Omental fat pad (tissue), 4 donors: Measurements from ENCODE around the gene EXOC6B. TPM values are rescaled to one million over a fixed set of nuclear protein-coding genes. Genes with fewer than 3 reads are reported as not detected.

Experiments
- ATAC-seq: fragments of 150-250 bp; one replicate; pipeline ENCODE4 v1.9.1; 2016; ENCODE audit warnings: mild to moderate bottlenecking, moderate library complexity; ENCODE audit not compliant: low FRiP score
- DNase-seq: peaks from one replicate; pipeline ENCODE4 v3.0.0-alpha.2; 2019; ENCODE audit warnings: low spot score
- total RNA-seq, 4 donors: library from RNA; depleted of rRNA; stranded (reverse); fragments of >200 nt; gene quantifications; one replicate each; pipeline ENCODE4 v1.1.0, GENCODE V29; 2016
- TF ChIP-seq, protein P1 (sequence below), 3 donors: fragments of 450-650 bp; IDR thresholded peaks; one replicate each; pipeline ENCODE4 v1.5.1; 2016 to 2017; ENCODE audit warnings: antibody characterized with exemption in 3 of 3, mild to moderate bottlenecking in 3 of 3, moderate library complexity in 2 of 3

The EXOC6B gene
- total RNA-seq, 4 donors from 2014 or later = 25.6 to 38.3 (median 30.1) TPM

DNA sequence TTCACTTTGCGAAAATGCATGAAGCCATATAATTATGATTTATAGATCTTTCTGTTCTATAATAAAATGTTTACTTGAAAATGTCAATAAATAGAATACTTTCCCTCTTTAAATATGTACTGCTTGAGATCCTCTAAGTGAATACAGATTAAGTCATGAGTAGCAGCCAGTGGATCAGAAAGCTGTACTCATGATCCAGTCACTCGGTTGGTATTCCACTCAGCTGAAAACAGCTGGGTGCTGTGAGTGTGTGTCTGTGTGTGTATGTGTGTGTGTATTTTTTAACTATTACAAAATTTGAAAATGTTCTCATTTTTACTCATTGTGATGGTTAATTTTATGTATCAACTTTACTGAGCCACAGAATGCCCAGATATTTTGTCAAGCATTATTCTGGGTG is 536.5 kb downstream of the EXOC6B start:
- ATAC-seq (no peak), DNase-seq (no peak)
- TF ChIP-seq, protein P1, sequence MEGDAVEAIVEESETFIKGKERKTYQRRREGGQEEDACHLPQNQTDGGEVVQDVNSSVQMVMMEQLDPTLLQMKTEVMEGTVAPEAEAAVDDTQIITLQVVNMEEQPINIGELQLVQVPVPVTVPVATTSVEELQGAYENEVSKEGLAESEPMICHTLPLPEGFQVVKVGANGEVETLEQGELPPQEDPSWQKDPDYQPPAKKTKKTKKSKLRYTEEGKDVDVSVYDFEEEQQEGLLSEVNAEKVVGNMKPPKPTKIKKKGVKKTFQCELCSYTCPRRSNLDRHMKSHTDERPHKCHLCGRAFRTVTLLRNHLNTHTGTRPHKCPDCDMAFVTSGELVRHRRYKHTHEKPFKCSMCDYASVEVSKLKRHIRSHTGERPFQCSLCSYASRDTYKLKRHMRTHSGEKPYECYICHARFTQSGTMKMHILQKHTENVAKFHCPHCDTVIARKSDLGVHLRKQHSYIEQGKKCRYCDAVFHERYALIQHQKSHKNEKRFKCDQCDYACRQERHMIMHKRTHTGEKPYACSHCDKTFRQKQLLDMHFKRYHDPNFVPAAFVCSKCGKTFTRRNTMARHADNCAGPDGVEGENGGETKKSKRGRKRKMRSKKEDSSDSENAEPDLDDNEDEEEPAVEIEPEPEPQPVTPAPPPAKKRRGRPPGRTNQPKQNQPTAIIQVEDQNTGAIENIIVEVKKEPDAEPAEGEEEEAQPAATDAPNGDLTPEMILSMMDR (IDR thresholded peaks at IDR 0.05) = no peak

DNA sequence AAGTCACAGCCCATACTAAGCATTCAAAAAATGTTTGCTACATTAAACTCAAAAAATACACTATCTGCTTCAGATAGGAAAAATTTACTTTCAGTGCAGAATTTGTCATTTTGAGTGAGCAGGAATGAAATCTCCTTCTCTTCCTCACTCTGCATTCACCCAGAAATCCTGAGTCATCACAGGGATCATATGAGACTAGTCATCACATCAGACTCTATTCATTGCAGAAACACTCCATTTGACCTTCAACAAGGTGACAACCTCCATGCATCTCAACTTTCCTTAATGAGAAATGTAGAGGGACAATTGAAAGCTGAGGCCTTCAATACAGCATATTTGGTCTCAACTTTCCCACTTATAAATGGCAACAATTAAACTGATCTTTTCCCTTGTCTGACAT is 547.8 kb downstream of the EXOC6B start:
- DNase-seq (no peak), ATAC-seq (no peak)
- TF ChIP-seq, protein P1 (IDR thresholded peaks at IDR 0.05) = no peak

DNA sequence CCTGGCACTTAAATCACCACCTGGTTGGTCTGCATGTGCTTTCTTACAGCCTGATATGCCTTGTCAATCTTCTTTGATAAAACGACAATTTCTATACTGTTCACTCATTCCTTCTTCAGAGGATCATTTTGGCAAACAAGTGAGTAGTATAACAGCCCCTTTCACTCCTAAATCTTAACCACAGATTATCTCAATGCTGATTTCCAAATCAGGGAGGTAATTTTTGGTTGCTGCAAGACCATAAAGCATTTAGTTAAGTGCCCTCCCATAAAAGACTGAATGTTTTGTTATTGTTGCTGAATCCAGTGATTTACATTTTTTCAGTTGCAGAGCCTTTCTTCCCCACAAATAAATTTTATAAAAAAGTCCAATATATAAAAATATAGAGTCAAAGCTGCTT is 549.0 kb downstream of the EXOC6B start:
- DNase-seq (no peak), ATAC-seq (no peak)
- TF ChIP-seq, protein P1 (IDR thresholded peaks at IDR 0.05) = no peak

DNA sequence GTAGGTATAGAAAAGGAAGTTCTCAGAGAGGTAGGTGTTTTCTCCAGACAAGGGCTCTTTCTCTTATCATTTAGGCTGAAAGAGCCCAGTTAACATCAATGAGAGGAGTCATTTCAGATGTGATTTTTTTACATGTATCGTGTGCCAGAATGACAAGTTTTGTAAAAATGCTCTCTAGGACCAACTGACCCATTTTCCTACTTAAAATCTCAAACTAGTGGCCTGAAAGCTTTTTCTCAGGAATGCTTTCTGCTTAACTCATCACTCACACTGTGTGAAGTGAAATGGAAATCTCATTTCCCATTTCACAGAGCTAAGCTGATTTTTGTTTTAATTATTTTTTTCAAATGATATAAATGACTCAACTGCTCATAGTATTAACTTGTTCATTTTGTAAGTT is 549.5 kb downstream of the EXOC6B start:
- ATAC-seq (no peak), DNase-seq (no peak)
- TF ChIP-seq, protein P1 (IDR thresholded peaks at IDR 0.05) = no peak

DNA sequence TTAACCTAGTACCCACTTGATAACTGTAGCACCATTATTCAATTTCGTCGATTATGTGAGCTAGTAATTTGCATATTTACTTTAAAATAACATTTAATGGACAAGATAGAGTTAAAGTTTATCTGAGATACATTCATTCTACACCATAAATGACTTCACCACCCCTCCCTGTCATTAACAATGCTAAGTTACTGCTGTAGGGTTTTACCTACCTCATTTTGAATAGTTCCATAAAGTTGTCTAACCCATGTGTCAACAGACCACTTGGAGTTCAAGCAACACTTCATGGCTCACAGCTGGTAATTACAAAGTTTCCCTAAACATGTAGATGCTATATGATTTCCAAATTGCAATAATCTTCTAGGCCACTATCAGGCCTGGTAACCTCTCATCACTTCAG is 550.7 kb downstream of the EXOC6B start:
- DNase-seq = no peak
- no peak for ATAC-seq

DNA sequence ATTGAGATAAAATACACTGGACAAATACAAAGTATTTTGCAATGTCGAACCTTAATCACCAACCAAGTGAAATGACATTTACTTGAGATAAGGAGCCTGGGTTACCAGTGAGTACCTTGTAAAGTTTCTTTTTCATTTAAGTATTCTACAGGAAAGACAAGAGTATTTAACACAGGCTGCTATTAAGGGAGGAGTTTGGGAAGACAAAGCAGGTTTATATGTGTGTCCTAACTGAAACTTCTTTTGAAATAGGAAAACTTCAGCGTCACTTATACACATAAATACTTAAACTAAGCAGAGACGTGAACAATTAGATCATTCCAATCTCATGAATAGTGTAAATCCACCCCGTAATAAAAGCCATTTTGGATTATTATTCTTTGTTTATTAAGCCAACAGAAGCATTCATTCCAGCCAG is 551.4 kb downstream of the EXOC6B start:
- ATAC-seq (no peak), DNase-seq (no peak)
- TF ChIP-seq, protein P1 (IDR thresholded peaks at IDR 0.05) = no peak

More for the DNA sequence above, 550.7 kb downstream of the EXOC6B start:
- TF ChIP-seq, protein P1 (IDR thresholded peaks at IDR 0.05) = no peak

DNA sequence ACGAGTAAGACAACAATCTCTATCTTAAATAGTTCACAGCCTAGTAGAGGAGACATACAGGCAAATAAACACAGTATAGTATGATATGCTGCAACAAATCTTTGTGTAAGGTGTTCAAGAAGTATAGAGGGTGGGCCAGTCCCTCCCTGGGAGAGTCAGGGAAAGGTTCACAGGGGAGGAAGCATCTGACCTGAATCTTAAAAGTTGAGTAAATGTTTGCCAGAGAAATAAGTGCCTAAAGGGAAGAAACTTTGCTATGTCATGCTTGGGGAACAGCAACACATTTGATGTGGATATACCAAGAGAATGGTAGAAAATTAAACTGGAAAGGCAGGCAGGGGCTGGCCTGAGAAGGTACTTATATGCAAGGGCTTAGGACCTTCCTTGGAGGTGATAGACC is 552.4 kb downstream of the EXOC6B start:
- DNase-seq (no peak), ATAC-seq (no peak)
- TF ChIP-seq, protein P1 (IDR thresholded peaks at IDR 0.05) = no peak
